ENCODE measurements around the gene PELO. TPM values are rescaled to one million over a fixed set of nuclear protein-coding genes. Genes with fewer than 3 reads are reported as not detected.

PELO gene
- total and polyA plus RNA-seq, 2 donors from 2014 or later = 29.6 to 38.7 TPM

- H3K27me3 ChIP-seq (ENCODE audit: control insufficient read depth, insufficient read depth, low read length) = no peaks in the 10 kb centered on the region
- intact Hi-C loops (cut with DNase I) = no loop called here
- TF ChIP-seq, protein P1, sequence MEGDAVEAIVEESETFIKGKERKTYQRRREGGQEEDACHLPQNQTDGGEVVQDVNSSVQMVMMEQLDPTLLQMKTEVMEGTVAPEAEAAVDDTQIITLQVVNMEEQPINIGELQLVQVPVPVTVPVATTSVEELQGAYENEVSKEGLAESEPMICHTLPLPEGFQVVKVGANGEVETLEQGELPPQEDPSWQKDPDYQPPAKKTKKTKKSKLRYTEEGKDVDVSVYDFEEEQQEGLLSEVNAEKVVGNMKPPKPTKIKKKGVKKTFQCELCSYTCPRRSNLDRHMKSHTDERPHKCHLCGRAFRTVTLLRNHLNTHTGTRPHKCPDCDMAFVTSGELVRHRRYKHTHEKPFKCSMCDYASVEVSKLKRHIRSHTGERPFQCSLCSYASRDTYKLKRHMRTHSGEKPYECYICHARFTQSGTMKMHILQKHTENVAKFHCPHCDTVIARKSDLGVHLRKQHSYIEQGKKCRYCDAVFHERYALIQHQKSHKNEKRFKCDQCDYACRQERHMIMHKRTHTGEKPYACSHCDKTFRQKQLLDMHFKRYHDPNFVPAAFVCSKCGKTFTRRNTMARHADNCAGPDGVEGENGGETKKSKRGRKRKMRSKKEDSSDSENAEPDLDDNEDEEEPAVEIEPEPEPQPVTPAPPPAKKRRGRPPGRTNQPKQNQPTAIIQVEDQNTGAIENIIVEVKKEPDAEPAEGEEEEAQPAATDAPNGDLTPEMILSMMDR (IDR thresholded peaks at IDR 0.05; ENCODE audit: borderline replicate concordance, extremely low read depth, insufficient read depth) = peak; percentile 31
- no peaks in the 10 kb centered on the region for H3K36me3 ChIP-seq (ENCODE audit: control insufficient read depth in 2 of 3, insufficient read depth in 3 of 3, low read length in 3 of 3)
- peaks cover 4 to 39% (median 11%) of the 10 kb centered on the region in 3 donors for H3K4me1 ChIP-seq (ENCODE audit: control insufficient read depth in 2 of 3, insufficient read depth in 2 of 3, low read depth in 1 of 3, low read length in 3 of 3)
- no peaks in the 10 kb centered on the region for H3K9me3 ChIP-seq (ENCODE audit: control insufficient read depth in 2 of 3, insufficient read depth in 1 of 3, low read length in 3 of 3)
- H3K9ac ChIP-seq (ENCODE audit: low read length in 3 of 3) = no peak overlapping the region
- H3K27ac ChIP-seq (ENCODE audit: low read depth in 2 of 2, low read length in 2 of 2) = peak overlapping the region; percentile 68 to 84
- FAIRE-seq = no peak
- DNase-seq = peak in 2 of 5 donors; percentile 29 to 56
- H3K4me3 ChIP-seq (ENCODE audit: low read length in 3 of 3) = peak overlapping the region in 2 of 3 donors; percentile 29 to 36
Measured at GRCh38 chr5:52837068-52837467, 49.4 kb downstream of the PELO start.

Other genes starting within 250 kb of the PELO start
- 65.6 TPM for gene ITGA1, start within 50 bp of the PELO start, total RNA-seq
- gene ITGA1, start within 50 bp of the PELO start, polyA plus RNA-seq (ENCODE audit: insufficient read depth, low read depth, low replicate concordance) = 13.3 TPM
- 44.5 TPM for gene ITGA2, start 201.4 kb downstream of the PELO start, total RNA-seq
- 4.9 TPM for gene ITGA2, start 201.4 kb downstream of the PELO start, polyA plus RNA-seq (ENCODE audit: insufficient read depth, low read depth, low replicate concordance)

Data from kidney (tissue), 14 donors.